ENCODE data around the gene EVC. TPM values are rescaled to one million over a fixed set of nuclear protein-coding genes. Genes with fewer than 3 reads are reported as not detected.

The EVC gene
- total RNA-seq, 2 donors from 2014 or later: 25.5 to 29.0 TPM

GRCh38 chr4:5782829-5783476 is 72.0 kb downstream of the EVC start:
- H3K27me3 ChIP-seq (ENCODE audit: control insufficient read depth, insufficient read depth, low read length, poor library complexity, severe bottlenecking): no peaks in the 10 kb centered on the region
- peaks cover 34% of the 10 kb centered on the region for H3K4me1 Mint-ChIP-seq
- H3K4me3 Mint-ChIP-seq: no peak overlapping the region
- WGBS, 2 experiments (ENCODE audit: insufficient coverage in 1 of 2, insufficient read length in 1 of 2): 95 to 96% methylated on average over 6 of the region's 6 CpGs
- no peak overlapping the region for H3K27ac ChIP-seq (ENCODE audit: low read depth, low read length)
- H3K9me3 Mint-ChIP-seq: peaks cover 16% of the 10 kb centered on the region
- no peak overlapping the region for H3K27ac Mint-ChIP-seq
- H3K4me3 ChIP-seq (ENCODE audit: low read length): no peak overlapping the region
- peaks cover 24% of the 10 kb centered on the region for H3K36me3 ChIP-seq (ENCODE audit: control insufficient read depth, insufficient read depth, low read length)
- peaks cover 47% of the 10 kb centered on the region for H3K36me3 Mint-ChIP-seq (ENCODE audit: low read depth)
- no peak for TF ChIP-seq CTCF (conservative IDR thresholded peaks at IDR 0.05)
- no peak for DNase-seq
- H3K9ac ChIP-seq (ENCODE audit: extremely low read depth, low read length, poor library complexity, severe bottlenecking): no peak overlapping the region
- H3K9me3 ChIP-seq (ENCODE audit: control insufficient read depth, low read length): peaks cover 19% of the 10 kb centered on the region
- peaks cover 30% of the 10 kb centered on the region for H3K27me3 Mint-ChIP-seq (ENCODE audit: insufficient read depth)
- peaks cover 2% of the 10 kb centered on the region for H3K4me1 ChIP-seq (ENCODE audit: control insufficient read depth, insufficient read depth, low read length)

- peaks cover 2% of the 10 kb centered on the region for H3K4me1 ChIP-seq (ENCODE audit: control insufficient read depth, insufficient read depth, low read length)
- peaks cover 23% of the 10 kb centered on the region for H3K9me3 ChIP-seq (ENCODE audit: control insufficient read depth, low read length)
- H3K36me3 ChIP-seq (ENCODE audit: control insufficient read depth, insufficient read depth, low read length): peaks cover 29% of the 10 kb centered on the region
- Mint-ChIP-seq H3K36me3 (ENCODE audit: low read depth) (peaks cover 52% of the 10 kb centered on the region), H3K9me3 (peaks cover 17% of the 10 kb centered on the region), H3K27ac (no peak overlapping the region), H3K27me3 (ENCODE audit: insufficient read depth) (peaks cover 32% of the 10 kb centered on the region), H3K4me1 (peaks cover 34% of the 10 kb centered on the region), H3K4me3 (no peak overlapping the region)
- no peak for TF ChIP-seq CTCF (conservative IDR thresholded peaks at IDR 0.05)
- DNase-seq: no peak
- no peaks in the 10 kb centered on the region for H3K27me3 ChIP-seq (ENCODE audit: control insufficient read depth, insufficient read depth, low read length, poor library complexity, severe bottlenecking)
- no peak overlapping the region for H3K27ac ChIP-seq (ENCODE audit: low read depth, low read length)
- H3K9ac ChIP-seq (ENCODE audit: extremely low read depth, low read length, poor library complexity, severe bottlenecking): no peak overlapping the region
- H3K4me3 ChIP-seq (ENCODE audit: low read length): no peak overlapping the region
- 90 to 92% methylated on average over 12 to 14 of the region's 14 CpGs for WGBS, 2 experiments (ENCODE audit: insufficient coverage in 1 of 2, insufficient read length in 1 of 2)
Observed at GRCh38 chr4:5783486-5783885, 72.5 kb downstream of the EVC start.

- H3K4me3 ChIP-seq (ENCODE audit: low read length): no peak overlapping the region
- no peaks in the 10 kb centered on the region for H3K27me3 ChIP-seq (ENCODE audit: control insufficient read depth, insufficient read depth, low read length, poor library complexity, severe bottlenecking)
- peaks cover 23% of the 10 kb centered on the region for H3K9me3 ChIP-seq (ENCODE audit: control insufficient read depth, low read length)
- Mint-ChIP-seq H3K4me1 (peaks cover 34% of the 10 kb centered on the region), H3K9me3 (peaks cover 17% of the 10 kb centered on the region), H3K4me3 (no peak overlapping the region), H3K27ac (no peak overlapping the region), H3K27me3 (ENCODE audit: insufficient read depth) (peaks cover 34% of the 10 kb centered on the region), H3K36me3 (ENCODE audit: low read depth) (peaks cover 56% of the 10 kb centered on the region)
- no peak for TF ChIP-seq CTCF (conservative IDR thresholded peaks at IDR 0.05)
- DNase-seq: no peak
- peaks cover 32% of the 10 kb centered on the region for H3K36me3 ChIP-seq (ENCODE audit: control insufficient read depth, insufficient read depth, low read length)
- H3K9ac ChIP-seq (ENCODE audit: extremely low read depth, low read length, poor library complexity, severe bottlenecking): no peak overlapping the region
- no peak overlapping the region for H3K27ac ChIP-seq (ENCODE audit: low read depth, low read length)
- 90 to 93% methylated on average over 3 to 6 of the region's 6 CpGs for WGBS, 2 experiments (ENCODE audit: insufficient coverage in 1 of 2, insufficient read length in 1 of 2)
- peaks cover 2% of the 10 kb centered on the region for H3K4me1 ChIP-seq (ENCODE audit: control insufficient read depth, insufficient read depth, low read length)
Observed at GRCh38 chr4:5784021-5784420, 73.0 kb downstream of the EVC start.
